Lung (tissue), 12 donors: Measurements from ENCODE around the gene YEATS2. TPM values are rescaled to one million over a fixed set of nuclear protein-coding genes. Genes with fewer than 3 reads are reported as not detected.

Experiments
- ATAC-seq: fragments of 200-7000 bp; cut with Tn5 transposase; one replicate; pipeline ENCODE4 v1.9.1; 2020; ENCODE audit warnings: moderate number of reproducible peaks; ENCODE audit not compliant: insufficient read depth, low FRiP score
- DNase-seq, 3 donors: peaks; one replicate each; pipeline ENCODE4 v3.0.0-alpha.2; 2013 to 2017
- H3K27ac ChIP-seq, 2 donors: one replicate each; pipeline ENCODE4 v1.5.1; 2013; ENCODE audit warnings: mild to moderate bottlenecking in 2 of 2, moderate library complexity in 2 of 2, control low read depth in 1 of 2, inconsistent platforms in 1 of 2, low read depth in 1 of 2, low read length in 1 of 2
- H3K27me3 ChIP-seq, 3 donors: one replicate each; pipeline ENCODE4 v1.5.1; 2013; ENCODE audit warnings: low read length in 2 of 3; ENCODE audit not compliant: control insufficient read depth in 3 of 3, insufficient read depth in 3 of 3
- H3K36me3 ChIP-seq, 4 donors: one replicate each; pipeline ENCODE4 v1.5.1; 2013; ENCODE audit warnings: low read length in 4 of 4, mild to moderate bottlenecking in 1 of 4, moderate library complexity in 1 of 4; ENCODE audit not compliant: control insufficient read depth in 4 of 4, insufficient read depth in 4 of 4
- H3K4me1 ChIP-seq, 5 donors: one replicate each; pipeline ENCODE4 v1.5.1; 2013; ENCODE audit warnings: low read length in 5 of 5, mild to moderate bottlenecking in 2 of 5, moderate library complexity in 1 of 5; ENCODE audit not compliant: control insufficient read depth in 5 of 5, insufficient read depth in 5 of 5
- H3K4me3 ChIP-seq: one replicate; pipeline ENCODE4 v1.5.1; 2013; ENCODE audit warnings: mild to moderate bottlenecking, control low read depth, moderate library complexity
- H3K9ac ChIP-seq, 2 donors: one replicate each; pipeline ENCODE4 v1.5.1; 2013; ENCODE audit warnings: low read length in 2 of 2, control low read depth in 1 of 2; ENCODE audit not compliant: insufficient read depth in 1 of 2
- H3K9me3 ChIP-seq, 4 donors: one replicate each; pipeline ENCODE4 v1.5.1; 2013; ENCODE audit warnings: low read length in 3 of 4, mild to moderate bottlenecking in 1 of 4, moderate library complexity in 1 of 4; ENCODE audit not compliant: control insufficient read depth in 4 of 4, insufficient read depth in 3 of 4
- WGBS, 2 donors: extraction: QIAGEN DNeasy Blood & Tissue Kit; methylation state at CpG; one replicate each; pipeline ENCODE4 v1.1.7; 2013; 5-methylcytosine and 5-hydroxymethylcytosine counted together
- polyA plus RNA-seq, 2 donors: library from polyadenylated mRNA; stranded (reverse); fragments of 200-250 nt; gene quantifications; one replicate each; pipeline ENCODE4 v1.2.1, GENCODE V29; 2013
- total RNA-seq, 2 donors: library from RNA; depleted of rRNA in 1 of 2; stranded (reverse); fragments of >200 nt in 1 of 2; gene quantifications; one replicate each; pipeline ENCODE4 v1.2.1, GENCODE V29; 2014 to 2021
- TF ChIP-seq, protein P1 (sequence below): IDR thresholded peaks from 2 replicates; pipeline ENCODE4 v1.5.1; 2012; ENCODE audit warnings: mild to moderate bottlenecking; ENCODE audit errors: control extremely low read depth, extremely low read depth
- donor health status: control.
- donor health status: control.
- donor health status: Bipolar disorder and iron deficiency.
- donor health status: healthy.
- donor health status: DM: yes; HTN: yes; CAD: no.

Gene YEATS2
- total and polyA plus RNA-seq, 4 donors, result 9.6 to 42.9 (median 18.9) TPM

DNA sequence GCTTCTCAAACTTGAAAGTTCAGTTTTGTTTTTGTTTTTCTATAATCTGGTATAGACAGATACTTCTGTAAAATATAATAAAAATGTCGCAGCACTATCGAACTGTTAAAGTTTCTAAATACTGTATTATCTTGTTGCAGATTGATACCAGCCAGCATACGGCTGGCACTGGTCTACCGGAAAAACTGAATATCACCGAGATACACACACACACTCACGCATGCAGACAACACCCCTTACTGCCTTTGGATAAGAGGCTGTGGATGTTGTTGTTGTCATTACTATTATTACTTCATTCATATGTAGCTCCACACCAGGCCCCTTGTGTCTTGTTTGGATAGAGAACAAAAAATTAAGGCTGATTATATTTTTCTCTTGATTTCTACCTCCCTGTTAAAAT, 95.4 kb downstream of the YEATS2 start:
- Histone ChIP-seq H3K9me3 (no peaks in the 10 kb centered on the region), H3K36me3 (peaks cover 14 to 28% (median 16%) of the 10 kb centered on the region in 4 donors)
- 94 to 96% methylated on average over 6 of the region's 6 CpGs for WGBS, 2 donors

DNA sequence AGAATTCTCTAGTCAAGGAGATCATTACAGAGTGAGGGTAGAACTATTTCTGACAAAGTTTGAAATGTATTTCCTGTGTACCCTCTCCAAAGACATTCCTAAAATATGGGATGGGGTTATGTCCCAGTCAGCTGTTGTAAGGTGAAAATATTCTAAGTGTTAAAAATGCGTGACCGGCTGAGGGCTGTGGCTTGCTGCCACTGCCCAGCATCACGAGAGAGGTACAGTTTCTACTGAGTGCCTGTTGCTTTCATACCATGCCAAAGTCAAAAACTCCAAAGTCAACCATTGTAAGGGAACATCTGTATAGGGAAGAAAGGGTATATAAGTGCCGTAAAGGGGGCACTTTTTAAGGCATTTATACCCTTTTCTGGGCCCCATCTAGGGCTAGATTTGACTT, 96.9 kb downstream of the YEATS2 start:
- no peaks in the 10 kb centered on the region for H3K9me3 ChIP-seq
- H3K27me3 ChIP-seq, result no peaks in the 10 kb centered on the region
- ATAC-seq (no peak), DNase-seq (no peak)
- H3K4me1 ChIP-seq, result no peaks in the 10 kb centered on the region
- no peak overlapping the region for H3K9ac ChIP-seq
- no peak overlapping the region for H3K27ac ChIP-seq
- no peak overlapping the region for H3K4me3 ChIP-seq
- TF ChIP-seq, protein P1, sequence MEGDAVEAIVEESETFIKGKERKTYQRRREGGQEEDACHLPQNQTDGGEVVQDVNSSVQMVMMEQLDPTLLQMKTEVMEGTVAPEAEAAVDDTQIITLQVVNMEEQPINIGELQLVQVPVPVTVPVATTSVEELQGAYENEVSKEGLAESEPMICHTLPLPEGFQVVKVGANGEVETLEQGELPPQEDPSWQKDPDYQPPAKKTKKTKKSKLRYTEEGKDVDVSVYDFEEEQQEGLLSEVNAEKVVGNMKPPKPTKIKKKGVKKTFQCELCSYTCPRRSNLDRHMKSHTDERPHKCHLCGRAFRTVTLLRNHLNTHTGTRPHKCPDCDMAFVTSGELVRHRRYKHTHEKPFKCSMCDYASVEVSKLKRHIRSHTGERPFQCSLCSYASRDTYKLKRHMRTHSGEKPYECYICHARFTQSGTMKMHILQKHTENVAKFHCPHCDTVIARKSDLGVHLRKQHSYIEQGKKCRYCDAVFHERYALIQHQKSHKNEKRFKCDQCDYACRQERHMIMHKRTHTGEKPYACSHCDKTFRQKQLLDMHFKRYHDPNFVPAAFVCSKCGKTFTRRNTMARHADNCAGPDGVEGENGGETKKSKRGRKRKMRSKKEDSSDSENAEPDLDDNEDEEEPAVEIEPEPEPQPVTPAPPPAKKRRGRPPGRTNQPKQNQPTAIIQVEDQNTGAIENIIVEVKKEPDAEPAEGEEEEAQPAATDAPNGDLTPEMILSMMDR, result no peak
- H3K36me3 ChIP-seq, result peaks cover 15 to 31% (median 21%) of the 10 kb centered on the region in 4 donors
- WGBS, 2 donors, result 94 to 95% methylated on average over 4 of the region's 4 CpGs

More for the DNA sequence above, 95.4 kb downstream of the YEATS2 start:
- ATAC-seq, result no peak
- H3K4me1 ChIP-seq, result no peaks in the 10 kb centered on the region
- H3K9ac ChIP-seq, result no peak overlapping the region
- no peak overlapping the region for H3K27ac ChIP-seq
- DNase-seq, result no peak
- H3K27me3 ChIP-seq, result no peaks in the 10 kb centered on the region
- no peak overlapping the region for H3K4me3 ChIP-seq
- TF ChIP-seq, protein P1, result no peak

DNA sequence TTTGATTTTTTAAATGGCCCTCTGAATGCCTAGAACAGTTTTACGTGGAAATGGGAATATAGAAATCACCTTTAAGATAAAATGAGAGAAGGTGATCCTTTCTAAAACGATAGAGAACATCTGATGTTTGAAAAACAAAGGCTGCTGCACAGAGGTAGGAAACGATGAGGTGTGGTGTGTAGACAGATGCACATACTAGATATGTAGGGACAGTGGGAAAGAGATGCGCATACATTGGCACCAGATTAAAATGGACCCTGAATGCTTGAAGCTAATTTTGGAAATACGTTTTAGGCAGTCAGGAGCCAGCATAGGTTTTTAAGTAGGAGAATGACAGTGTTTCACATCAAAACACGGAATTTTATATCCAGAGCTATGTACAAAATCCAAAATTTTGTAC, 98.8 kb downstream of the YEATS2 start:
- ATAC-seq, result no peak
- DNase-seq, result no peak
- WGBS, 2 donors, result 88 to 97% methylated on average over 6 of the region's 6 CpGs
- no peaks in the 10 kb centered on the region for H3K27me3 ChIP-seq
- no peak overlapping the region for H3K4me3 ChIP-seq
- no peak overlapping the region for H3K27ac ChIP-seq
- TF ChIP-seq, protein P1, result no peak
- peaks cover 17 to 39% (median 26%) of the 10 kb centered on the region in 4 donors for H3K36me3 ChIP-seq
- H3K9me3 ChIP-seq, result no peaks in the 10 kb centered on the region
- H3K4me1 ChIP-seq, result no peaks in the 10 kb centered on the region
- no peak overlapping the region for H3K9ac ChIP-seq

DNA sequence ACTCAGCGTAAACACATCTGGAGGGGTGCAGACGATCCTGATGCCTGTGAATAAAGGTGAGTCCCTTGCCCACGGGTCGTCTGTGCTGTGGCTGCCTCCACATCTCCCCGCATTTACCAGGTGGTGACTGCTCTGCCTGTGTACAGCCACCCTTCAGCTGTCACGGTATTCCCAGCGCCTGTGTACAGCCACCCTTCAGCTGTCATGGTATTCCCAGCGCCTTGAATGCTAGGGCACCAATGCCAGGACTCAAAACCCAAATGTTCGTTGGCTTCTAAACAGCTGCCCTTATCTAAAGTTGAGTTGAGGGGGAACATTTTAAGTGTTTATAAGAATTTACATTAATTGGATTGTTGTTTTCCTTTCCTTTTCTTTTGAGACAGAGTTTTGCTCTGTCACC, 100.4 kb downstream of the YEATS2 start:
- ATAC-seq (no peak), DNase-seq (no peak)
- 94 to 95% methylated on average over 9 of the region's 9 CpGs for WGBS, 2 donors
- TF ChIP-seq, protein P1, result no peak
- Histone ChIP-seq H3K9ac (no peak overlapping the region), H3K9me3 (no peaks in the 10 kb centered on the region), H3K36me3 (peaks cover 17 to 45% (median 28%) of the 10 kb centered on the region in 4 donors), H3K4me3 (no peak overlapping the region), H3K27ac (no peak overlapping the region), H3K4me1 (no peaks in the 10 kb centered on the region), H3K27me3 (no peaks in the 10 kb centered on the region)
